Skin epidermis (tissue), 12 donors: Measurements from ENCODE around the gene DOK5.
"Not testable (repeated sequence)": the region's sequence is repeated elsewhere in the genome, so short reads cannot be mapped to it uniquely, and the experiment has no call there.

Experiments
- H3K27ac ChIP-seq, 21 experiments: fragments of 200-600 bp; sonication (generic) in 11 of 21; one replicate each; pipeline ENCODE4 v1.5.0; 2020; ENCODE audit warnings: mild to moderate bottlenecking in 3 of 21, inconsistent platforms in 2 of 21, moderate library complexity in 2 of 21
- H3K4me3 ChIP-seq, 7 experiments: fragments of 200-600 bp; sonication (generic) in 2 of 7; one replicate each; pipeline ENCODE4 v1.5.0; 2020; ENCODE audit warnings: inconsistent platforms in 2 of 7, mild to moderate bottlenecking in 2 of 7, moderate library complexity in 1 of 7

Gene DOK5

GRCh38 chr20:54475334-54476168 lies at the start of gene DOK5:
DOK5 (plus strand) TSS chr20:54475593; CDS start chr20:54475947, 354 bp downstream.
- Histone ChIP-seq H3K27ac (peak within 1 kb of the TSS in 6 of 21 experiments; percentile 7 to 58 (median 26)), H3K4me3 (peak within 1 kb of the TSS; percentile 4 to 43 (median 40))

GRCh38 chr20:54429364-54429763 lies 46.0 kb upstream of the DOK5 start:
- H3K27ac ChIP-seq, result no peak overlapping the region
- no peak overlapping the region for H3K4me3 ChIP-seq

GRCh38 chr20:54431156-54431944 lies 44.0 kb upstream of the DOK5 start:
- H3K27ac ChIP-seq, result no peak overlapping the region
- H3K4me3 ChIP-seq, result no peak overlapping the region

- no peak overlapping the region for H3K4me3 ChIP-seq
- H3K27ac ChIP-seq, result no peak overlapping the region
These were observed 42.4 kb upstream of the DOK5 start for GRCh38 chr20:54432966-54433365.

- Histone ChIP-seq H3K4me3 (no peak overlapping the region), H3K27ac (no peak overlapping the region)
These were observed 41.8 kb upstream of the DOK5 start for GRCh38 chr20:54433636-54434035.

- H3K4me3 ChIP-seq, result no peak overlapping the region
- no peak overlapping the region for H3K27ac ChIP-seq
These were observed 41.2 kb upstream of the DOK5 start for GRCh38 chr20:54434196-54434595.

GRCh38 chr20:54435015-54435414 lies 40.4 kb upstream of the DOK5 start:
- Histone ChIP-seq H3K4me3 (no peak overlapping the region), H3K27ac (no peak overlapping the region)

GRCh38 chr20:54436410-54436809 lies 39.0 kb upstream of the DOK5 start:
- not testable (repeated sequence) for H3K27ac ChIP-seq, H3K4me3 ChIP-seq

GRCh38 chr20:54438166-54438565 lies 37.2 kb upstream of the DOK5 start:
- no peak overlapping the region for H3K4me3 ChIP-seq
- H3K27ac ChIP-seq, result no peak overlapping the region

- Histone ChIP-seq H3K27ac (no peak overlapping the region), H3K4me3 (no peak overlapping the region)
These were observed 25.2 kb upstream of the DOK5 start for GRCh38 chr20:54450207-54450606.

- Histone ChIP-seq H3K27ac (no peak overlapping the region), H3K4me3 (no peak overlapping the region)
These were observed 24.2 kb upstream of the DOK5 start for GRCh38 chr20:54451171-54451570.

GRCh38 chr20:54452277-54452676 lies 23.1 kb upstream of the DOK5 start:
- Histone ChIP-seq H3K4me3 (no peak overlapping the region), H3K27ac (no peak overlapping the region)

GRCh38 chr20:54454982-54455381 lies 20.4 kb upstream of the DOK5 start:
- Histone ChIP-seq H3K27ac (no peak overlapping the region), H3K4me3 (no peak overlapping the region)

GRCh38 chr20:54456423-54456822 lies 19.0 kb upstream of the DOK5 start:
- H3K27ac ChIP-seq, result no peak overlapping the region
- H3K4me3 ChIP-seq, result no peak overlapping the region

- no peak overlapping the region for H3K27ac ChIP-seq
- no peak overlapping the region for H3K4me3 ChIP-seq
These were observed 18.4 kb upstream of the DOK5 start for GRCh38 chr20:54456961-54457360.

GRCh38 chr20:54458219-54458618 lies 17.2 kb upstream of the DOK5 start:
- Histone ChIP-seq H3K27ac (no peak overlapping the region), H3K4me3 (no peak overlapping the region)

GRCh38 chr20:54459279-54459678 lies 16.1 kb upstream of the DOK5 start:
- no peak overlapping the region for H3K27ac ChIP-seq
- H3K4me3 ChIP-seq, result no peak overlapping the region

- no peak overlapping the region for H3K4me3 ChIP-seq
- no peak overlapping the region for H3K27ac ChIP-seq
These were observed 11.4 kb upstream of the DOK5 start for GRCh38 chr20:54464003-54464402.

- Histone ChIP-seq H3K27ac (no peak overlapping the region), H3K4me3 (no peak overlapping the region)
These were observed 9.3 kb upstream of the DOK5 start for GRCh38 chr20:54466127-54466526.

GRCh38 chr20:54467622-54468021 lies 7.8 kb upstream of the DOK5 start:
- Histone ChIP-seq H3K4me3 (no peak overlapping the region), H3K27ac (no peak overlapping the region)

- Histone ChIP-seq H3K4me3 (no peak overlapping the region), H3K27ac (no peak overlapping the region)
These were observed 7.3 kb upstream of the DOK5 start for GRCh38 chr20:54468082-54468481.
